Measurements from ENCODE around the gene APCDD1L.

Gene APCDD1L

DNA sequence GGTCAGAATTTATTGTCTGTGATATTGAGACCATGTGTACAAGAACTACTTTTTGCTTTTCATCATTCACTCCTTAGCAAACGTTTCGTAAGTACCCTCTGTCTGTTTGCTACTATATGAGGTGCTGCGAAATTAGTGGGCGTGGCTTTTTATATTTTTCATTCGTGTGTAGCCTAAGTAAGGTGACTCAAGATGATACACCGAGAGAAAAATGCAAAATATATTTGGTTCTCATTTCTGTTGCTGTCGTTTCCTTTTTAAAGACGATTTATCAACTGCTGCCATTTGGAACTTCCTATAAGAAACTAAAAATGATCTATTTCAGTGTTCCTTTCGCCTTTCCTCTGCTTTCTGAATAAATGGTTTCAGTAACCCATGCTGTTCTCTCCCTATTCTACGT is 64.9 kb downstream of the APCDD1L start:
- H3K4me3 ChIP-seq (ENCODE audit: control insufficient read depth, low read depth, low read length) = no peak overlapping the region
- peak; percentile 52 for DNase-seq (ENCODE audit: low read depth)
- no peak for TF ChIP-seq CTCF (conservative IDR thresholded peaks at IDR 0.05; ENCODE audit: control insufficient read depth, insufficient read depth, low read depth, low read length)

GRCh38 chr20:58449681-58450221 is 65.4 kb downstream of the APCDD1L start:
- H3K4me3 ChIP-seq (ENCODE audit: control insufficient read depth, low read depth, low read length) = no peak overlapping the region
- no peak for TF ChIP-seq CTCF (conservative IDR thresholded peaks at IDR 0.05; ENCODE audit: control insufficient read depth, insufficient read depth, low read depth, low read length)
- DNase-seq (ENCODE audit: low read depth) = no peak

DNA sequence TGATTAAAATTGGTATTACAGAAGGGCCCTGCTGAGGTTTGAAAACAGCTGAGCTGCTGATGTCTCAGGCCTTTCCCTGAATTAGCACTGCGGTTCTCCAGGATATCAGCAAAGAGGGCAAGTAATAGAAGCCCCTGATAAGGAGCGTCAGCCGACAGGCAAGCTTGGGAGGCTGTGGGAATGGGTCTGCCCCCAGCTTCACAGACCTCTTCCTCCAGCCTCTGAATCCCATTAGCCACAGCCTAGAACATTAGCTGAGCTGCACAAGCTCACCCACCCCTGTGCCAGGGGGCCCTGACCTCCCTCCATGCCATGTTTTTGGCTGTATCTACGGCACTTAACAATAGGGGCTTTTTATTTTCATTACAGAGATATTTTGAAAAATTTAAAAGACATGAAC is 66.2 kb downstream of the APCDD1L start:
- no peak for TF ChIP-seq CTCF (conservative IDR thresholded peaks at IDR 0.05; ENCODE audit: control insufficient read depth, insufficient read depth, low read depth, low read length)
- no peak for DNase-seq (ENCODE audit: low read depth)
- no peak overlapping the region for H3K4me3 ChIP-seq (ENCODE audit: control insufficient read depth, low read depth, low read length)

DNA sequence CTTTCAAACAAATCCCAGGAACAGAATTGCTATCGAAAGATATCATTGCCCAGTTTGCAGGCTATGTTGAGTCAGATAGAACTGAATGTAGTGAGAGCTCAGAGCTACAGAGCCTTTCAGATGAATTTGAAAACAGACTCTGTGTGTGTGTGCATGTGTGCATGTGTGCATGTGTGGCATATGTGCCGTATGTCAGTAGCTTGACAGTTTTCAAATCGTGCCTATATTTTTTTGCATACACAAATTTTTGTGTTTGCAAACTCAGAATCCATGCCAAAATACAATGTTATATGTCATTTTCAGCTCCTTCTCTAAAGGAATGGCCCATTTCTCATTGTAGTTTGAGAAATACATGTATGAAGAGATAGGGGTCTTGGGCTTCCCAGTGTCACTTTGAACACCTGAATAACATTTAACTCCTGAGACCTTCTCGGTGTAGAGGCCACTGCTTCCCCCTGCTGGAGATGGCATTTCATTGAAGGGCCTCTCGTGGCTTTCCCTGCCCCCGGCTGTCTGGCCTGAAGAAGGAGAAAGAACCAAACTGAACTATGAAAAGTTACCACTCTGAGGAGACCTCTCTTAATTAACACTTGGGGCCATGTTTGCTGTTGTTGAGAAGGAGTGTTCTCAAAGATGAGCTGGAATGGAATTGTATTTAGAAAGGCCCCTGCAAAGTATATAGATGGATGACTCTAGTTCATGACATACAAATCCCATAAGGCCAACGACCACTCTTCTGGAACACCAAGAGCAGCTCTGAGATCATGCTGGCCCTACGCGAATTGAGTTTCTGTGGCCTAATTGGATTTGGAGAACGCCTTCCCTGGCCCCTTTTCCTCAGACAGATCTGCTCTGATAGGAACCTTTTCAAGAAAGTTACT is 67.4 kb downstream of the APCDD1L start:
- DNase-seq (ENCODE audit: low read depth) = peak; percentile 62
- no peak overlapping the region for H3K4me3 ChIP-seq (ENCODE audit: control insufficient read depth, low read depth, low read length)
- peak; percentile 72 for TF ChIP-seq CTCF (conservative IDR thresholded peaks at IDR 0.05; ENCODE audit: control insufficient read depth, insufficient read depth, low read depth, low read length)

GRCh38 chr20:58446960-58447265 is 68.3 kb downstream of the APCDD1L start:
- no peak for DNase-seq (ENCODE audit: low read depth)
- H3K4me3 ChIP-seq (ENCODE audit: control insufficient read depth, low read depth, low read length) = no peak overlapping the region
- TF ChIP-seq CTCF (conservative IDR thresholded peaks at IDR 0.05; ENCODE audit: control insufficient read depth, insufficient read depth, low read depth, low read length) = no peak

DNA sequence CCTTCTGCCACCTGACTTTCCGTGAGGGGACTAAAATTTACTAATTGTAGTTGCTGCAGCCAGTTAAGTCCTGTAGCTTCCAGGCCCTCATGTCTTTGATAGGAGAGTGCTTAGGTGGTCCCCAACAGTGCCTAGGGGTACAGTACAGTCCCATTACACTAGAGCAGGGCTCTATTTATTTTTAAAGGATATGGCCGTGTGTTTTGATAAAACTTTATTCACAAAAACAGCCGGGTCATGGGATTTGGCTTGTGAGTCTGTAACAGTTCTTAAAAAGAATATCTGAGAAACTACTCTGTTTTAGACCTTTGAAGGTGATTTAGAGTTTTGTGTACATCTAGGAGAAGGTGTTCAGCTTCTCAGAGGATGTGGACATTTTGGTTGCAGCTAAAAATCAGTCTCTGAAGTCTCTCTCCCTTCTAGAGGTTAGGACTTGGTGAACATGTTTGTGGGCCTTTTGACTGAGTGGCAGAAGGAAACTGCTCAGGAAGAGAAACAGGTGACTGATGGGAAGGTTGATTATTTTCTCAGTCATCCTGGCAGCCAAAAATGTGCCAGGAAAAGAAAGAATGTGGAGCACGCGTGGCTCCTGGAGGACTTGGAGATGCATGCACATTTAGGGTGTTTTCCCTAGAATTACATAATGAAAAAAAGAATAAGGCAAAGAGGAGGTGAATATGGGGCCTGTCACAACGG is 68.8 kb downstream of the APCDD1L start:
- TF ChIP-seq CTCF (conservative IDR thresholded peaks at IDR 0.05; ENCODE audit: control insufficient read depth, insufficient read depth, low read depth, low read length) = no peak
- DNase-seq (ENCODE audit: low read depth) = no peak
- no peak overlapping the region for H3K4me3 ChIP-seq (ENCODE audit: control insufficient read depth, low read depth, low read length)

All from fibroblast of mammary gland (primary cell).